ENCODE data around the gene ELOA. TPM values are rescaled to one million over a fixed set of nuclear protein-coding genes. Genes with fewer than 3 reads are reported as not detected.

ELOA gene
- total and polyA plus RNA-seq, 4 donors = 24.0 to 65.0 (median 31.8) TPM

DNA sequence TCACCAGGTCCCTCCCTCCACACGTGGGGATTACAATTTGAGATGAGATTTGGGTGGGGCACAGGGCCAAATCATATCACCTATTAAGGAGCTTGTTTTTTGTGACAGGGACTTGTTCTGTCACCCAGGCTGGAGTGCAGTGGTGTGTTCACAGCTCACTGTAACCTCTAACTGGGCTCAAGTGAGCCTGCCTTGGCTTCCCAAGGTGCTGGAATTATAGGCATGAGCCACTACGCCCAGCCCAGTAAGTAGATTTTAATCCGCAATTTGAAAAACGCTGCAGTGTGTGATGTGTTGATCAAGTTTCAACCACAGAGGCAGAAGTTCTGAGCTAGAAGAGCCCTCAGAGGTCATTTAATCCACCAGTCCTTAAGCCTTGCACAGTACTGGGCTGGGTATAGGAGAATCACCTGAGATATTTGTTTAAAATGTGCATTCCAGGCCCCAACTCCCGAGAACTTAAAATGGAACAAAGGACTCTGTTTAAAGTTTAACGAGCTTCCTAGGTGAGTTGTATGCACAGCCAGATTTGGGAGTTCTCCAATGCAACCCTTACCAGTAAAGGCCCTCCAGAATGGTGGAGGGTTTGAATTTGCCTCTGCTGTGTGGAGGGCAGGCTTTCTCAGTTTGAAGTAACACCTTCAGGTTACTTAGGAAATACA is 38.3 kb upstream of the ELOA start:
- DNase-seq = peak; percentile 43 to 76 (median 56)

GRCh38 chr1:23709229-23709628 is 34.0 kb upstream of the ELOA start:
- Histone ChIP-seq H3K4me1 (ENCODE audit: control insufficient read depth in 5 of 5, insufficient read depth in 5 of 5, low read length in 5 of 5) (peaks cover 0 to 2% (median 0%) of the 10 kb centered on the region in 5 donors), H3K27ac (ENCODE audit: low read depth in 1 of 2, low read length in 1 of 2) (no peak overlapping the region), H3K9ac (ENCODE audit: insufficient read depth in 1 of 2, low read length in 2 of 2) (no peak overlapping the region), H3K36me3 (ENCODE audit: control insufficient read depth in 4 of 4, insufficient read depth in 4 of 4, low read length in 4 of 4) (peaks cover 0 to 8% (median 3%) of the 10 kb centered on the region in 4 donors), H3K27me3 (ENCODE audit: control insufficient read depth in 3 of 3, insufficient read depth in 3 of 3, low read length in 2 of 3) (no peaks in the 10 kb centered on the region), H3K4me3 (no peak overlapping the region), H3K9me3 (ENCODE audit: control insufficient read depth in 4 of 4, insufficient read depth in 3 of 4, low read length in 3 of 4) (no peaks in the 10 kb centered on the region)
- ATAC-seq (ENCODE audit: insufficient read depth, low FRiP score) (no peak), DNase-seq (no peak)
- no peak for TF ChIP-seq CTCF (IDR thresholded peaks at IDR 0.05; ENCODE audit: control extremely low read depth, extremely low read depth)
- 91 to 93% methylated on average over 4 of the region's 4 CpGs for WGBS, 2 donors

More for the DNA sequence above, 38.3 kb upstream of the ELOA start:
- WGBS, 2 donors = 67 to 82% methylated on average over 6 of the region's 6 CpGs
- Histone ChIP-seq H3K9me3 (ENCODE audit: control insufficient read depth in 4 of 4, insufficient read depth in 3 of 4, low read length in 3 of 4) (no peaks in the 10 kb centered on the region), H3K27me3 (ENCODE audit: control insufficient read depth in 3 of 3, insufficient read depth in 3 of 3, low read length in 2 of 3) (no peaks in the 10 kb centered on the region), H3K4me1 (ENCODE audit: control insufficient read depth in 5 of 5, insufficient read depth in 5 of 5, low read length in 5 of 5) (peaks cover 0 to 5% (median 0%) of the 10 kb centered on the region in 5 donors), H3K4me3 (no peak overlapping the region), H3K36me3 (ENCODE audit: control insufficient read depth in 4 of 4, insufficient read depth in 4 of 4, low read length in 4 of 4) (peaks cover 7 to 17% (median 13%) of the 10 kb centered on the region in 4 donors), H3K9ac (ENCODE audit: insufficient read depth in 1 of 2, low read length in 2 of 2) (no peak overlapping the region), H3K27ac (ENCODE audit: low read depth in 1 of 2, low read length in 1 of 2) (peak overlapping the region in 1 of 2 donors; percentile 69)
- no peak for TF ChIP-seq CTCF (IDR thresholded peaks at IDR 0.05; ENCODE audit: control extremely low read depth, extremely low read depth)
- ATAC-seq (ENCODE audit: insufficient read depth, low FRiP score) = peak; percentile 43

GRCh38 chr1:23718482-23718881 is 24.8 kb upstream of the ELOA start:
- H3K27me3 ChIP-seq (ENCODE audit: control insufficient read depth in 3 of 3, insufficient read depth in 3 of 3, low read length in 2 of 3) = no peaks in the 10 kb centered on the region
- H3K27ac ChIP-seq (ENCODE audit: low read depth in 1 of 2, low read length in 1 of 2) = no peak overlapping the region
- H3K9ac ChIP-seq (ENCODE audit: insufficient read depth in 1 of 2, low read length in 2 of 2) = no peak overlapping the region
- DNase-seq (peak; percentile 21 to 48 (median 36)), ATAC-seq (ENCODE audit: insufficient read depth, low FRiP score) (no peak)
- H3K4me3 ChIP-seq = no peak overlapping the region
- TF ChIP-seq CTCF (IDR thresholded peaks at IDR 0.05; ENCODE audit: control extremely low read depth, extremely low read depth) = no peak
- H3K36me3 ChIP-seq (ENCODE audit: control insufficient read depth in 4 of 4, insufficient read depth in 4 of 4, low read length in 4 of 4) = no peaks in the 10 kb centered on the region
- WGBS, 2 donors = 84 to 92% methylated on average over 3 of the region's 3 CpGs
- no peaks in the 10 kb centered on the region for H3K4me1 ChIP-seq (ENCODE audit: control insufficient read depth in 5 of 5, insufficient read depth in 5 of 5, low read length in 5 of 5)
- H3K9me3 ChIP-seq (ENCODE audit: control insufficient read depth in 4 of 4, insufficient read depth in 3 of 4, low read length in 3 of 4) = no peaks in the 10 kb centered on the region

Data from lung (tissue), 12 donors.